ENCODE measurements around the gene CCDC181. TPM values are rescaled to one million over a fixed set of nuclear protein-coding genes. Genes with fewer than 3 reads are reported as not detected.

Gene CCDC181
- not detected for total RNA-seq

- Mint-ChIP-seq H3K4me1 (ENCODE audit: low read depth) (peaks cover 4% of the 10 kb centered on the region), H3K36me3 (ENCODE audit: low read depth) (no peaks in the 10 kb centered on the region), H3K4me3 (peak within 1 kb of the TSS; percentile 90), H3K27me3 (peaks cover 55% of the 10 kb centered on the region), H3K27ac (no peak within 1 kb of the TSS), H3K9me3 (no peaks in the 10 kb centered on the region)
- CTCF ChIA-PET: interaction anchor here (0.6 to 1.7 kb wide), 3 partner anchors 118 to 307 kb away, joined by 3 to 7 read pairs (median 3); no protein-coding TSS in a partner anchor
- no peak for TF ChIP-seq CTCF (IDR thresholded peaks at IDR 0.05)
- DNase-seq (peak; percentile 87), ATAC-seq (peak; percentile 100)
- POLR2A ChIA-PET: interaction anchor here (0.6 to 1.0 kb wide), 2 partner anchors 34 to 59 kb away, joined by 3 to 4 read pairs; partner anchors contain the start of genes BLZF1 and NME7
- intact Hi-C loops (cut with micrococcal nuclease): no loop called here
These were observed at the start of gene CCDC181 for GRCh38 chr1:169427081-169427641. CCDC181 (minus strand) TSS chr1:169427474; CDS start chr1:169424927, 2,547 bp downstream.

GRCh38 chr1:169475806-169476387 lies 48.6 kb upstream of the CCDC181 start:
- Mint-ChIP-seq H3K9me3 (no peaks in the 10 kb centered on the region), H3K27me3 (no peaks in the 10 kb centered on the region), H3K4me1 (ENCODE audit: low read depth) (peaks cover 6% of the 10 kb centered on the region), H3K36me3 (ENCODE audit: low read depth) (peaks cover 10% of the 10 kb centered on the region), H3K4me3 (no peak overlapping the region), H3K27ac (no peak overlapping the region)
- TF ChIP-seq CTCF (IDR thresholded peaks at IDR 0.05): no peak
- ATAC-seq: no peak
- no peak for DNase-seq
- ChIA-PET CTCF (interaction anchor here (0.9 kb wide), 1 partner anchor 873 kb away, joined by 3 read pairs; no protein-coding TSS in a partner anchor), POLR2A (no interaction called here)
- intact Hi-C loops (cut with micrococcal nuclease): no loop called here

GRCh38 chr1:169474302-169474995 lies 47.2 kb upstream of the CCDC181 start:
- H3K27ac Mint-ChIP-seq: no peak overlapping the region
- H3K4me1 Mint-ChIP-seq (ENCODE audit: low read depth): peaks cover 2% of the 10 kb centered on the region
- peaks cover 10% of the 10 kb centered on the region for H3K36me3 Mint-ChIP-seq (ENCODE audit: low read depth)
- intact Hi-C loops (cut with micrococcal nuclease): no loop called here
- no peak overlapping the region for H3K4me3 Mint-ChIP-seq
- POLR2A ChIA-PET: no interaction called here
- no peak for DNase-seq
- H3K9me3 Mint-ChIP-seq: no peaks in the 10 kb centered on the region
- H3K27me3 Mint-ChIP-seq: no peaks in the 10 kb centered on the region
- ATAC-seq: no peak
- TF ChIP-seq CTCF (IDR thresholded peaks at IDR 0.05): no peak
- CTCF ChIA-PET: no interaction called here

GRCh38 chr1:169473347-169473746 lies 46.1 kb upstream of the CCDC181 start:
- peaks cover 2% of the 10 kb centered on the region for H3K4me1 Mint-ChIP-seq (ENCODE audit: low read depth)
- CTCF ChIA-PET: no interaction called here
- H3K27me3 Mint-ChIP-seq: no peaks in the 10 kb centered on the region

More at GRCh38 chr1:169473347-169473746, 46.1 kb upstream of the CCDC181 start:
- no peak for ATAC-seq
- no peak for DNase-seq
- peaks cover 10% of the 10 kb centered on the region for H3K36me3 Mint-ChIP-seq (ENCODE audit: low read depth)
- no peak overlapping the region for H3K27ac Mint-ChIP-seq
- intact Hi-C loops (cut with micrococcal nuclease): no loop called here
- no peak overlapping the region for H3K4me3 Mint-ChIP-seq
- POLR2A ChIA-PET: no interaction called here
- no peak for TF ChIP-seq CTCF (IDR thresholded peaks at IDR 0.05)
- no peaks in the 10 kb centered on the region for H3K9me3 Mint-ChIP-seq
